CD8-positive, alpha-beta memory T cell (primary cell): ENCODE data around the gene PODN. TPM values are rescaled to one million over a fixed set of nuclear protein-coding genes. Genes with fewer than 3 reads are reported as not detected.

Experiments
- CTCF ChIA-PET: fragments of 350-600 bp; sonication (Branson Sonifier 250); formaldehyde crosslinking; loops from one replicate; lab custom pipeline; 2021; ENCODE audit warnings: antibody characterized with exemption; lab: Charles Lee
- POLR2A ChIA-PET: fragments of 350-600 bp; sonication (Branson Sonifier 250); formaldehyde crosslinking; loops from one replicate; lab custom pipeline; 2021; ENCODE audit warnings: antibody characterized with exemption; lab: Charles Lee
- DNase-seq, 5 donors: peaks; one replicate each; pipeline versions ENCODE4 v3.0.0 to v3.0.0-alpha.2; 2020 to 2022; ENCODE audit warnings: mixed read lengths in 1 of 5
- H3K27ac ChIP-seq: one replicate; pipeline ENCODE4 v1.7.0; 2013; ENCODE audit warnings: low read depth, mild to moderate bottlenecking, low read length, moderate library complexity
- H3K27me3 ChIP-seq: 2 replicates; pipeline ENCODE4 v1.7.0; 2013; ENCODE audit warnings: low read length, mild to moderate bottlenecking; ENCODE audit not compliant: insufficient read depth, poor library complexity, severe bottlenecking
- H3K36me3 ChIP-seq: 2 replicates; pipeline ENCODE4 v1.7.0; 2013; ENCODE audit warnings: mild to moderate bottlenecking, low read length, moderate library complexity; ENCODE audit not compliant: insufficient read depth
- H3K4me1 ChIP-seq: 2 replicates; pipeline ENCODE4 v1.7.0; 2013; ENCODE audit warnings: mild to moderate bottlenecking, low read length, moderate library complexity; ENCODE audit not compliant: insufficient read depth
- H3K4me3 ChIP-seq: 2 replicates; pipeline ENCODE4 v1.7.0; 2013; ENCODE audit warnings: mild to moderate bottlenecking, low read length
- H3K9me3 ChIP-seq: 2 replicates; pipeline ENCODE4 v1.7.0; 2013; ENCODE audit warnings: mild to moderate bottlenecking, low read length
- H3K27ac Mint-ChIP-seq, 8 donors: one replicate each; pipeline ENCODE4 v1.8.0; 2020 to 2021; ENCODE audit warnings: mixed read lengths in 8 of 8, mild to moderate bottlenecking in 6 of 8, inconsistent platforms in 3 of 8, moderate library complexity in 3 of 8
- H3K27me3 Mint-ChIP-seq, 2 donors: one replicate each; pipeline ENCODE4 v1.8.0; 2020 to 2021; ENCODE audit warnings: mixed read lengths in 2 of 2, mild to moderate bottlenecking in 1 of 2, moderate library complexity in 1 of 2
- H3K36me3 Mint-ChIP-seq, 3 donors: one replicate each; pipeline ENCODE4 v1.8.0; 2020 to 2021; ENCODE audit warnings: mixed read lengths in 3 of 3, inconsistent platforms in 1 of 3, mild to moderate bottlenecking in 1 of 3
- H3K4me1 Mint-ChIP-seq, 3 donors: one replicate each; pipeline ENCODE4 v1.8.0; 2020 to 2021; ENCODE audit warnings: mixed read lengths in 3 of 3, inconsistent platforms in 1 of 3, mild to moderate bottlenecking in 1 of 3
- H3K4me3 Mint-ChIP-seq, 7 donors: one replicate each; pipeline ENCODE4 v1.8.0; 2020 to 2021; ENCODE audit warnings: mixed read lengths in 7 of 7, mild to moderate bottlenecking in 6 of 7, moderate library complexity in 4 of 7, inconsistent platforms in 2 of 7
- H3K9me3 Mint-ChIP-seq, 5 donors: one replicate each; pipeline ENCODE4 v1.8.0; 2020 to 2022; ENCODE audit warnings: mixed read lengths in 5 of 5, mild to moderate bottlenecking in 3 of 5, moderate library complexity in 2 of 5, inconsistent platforms in 1 of 5
- polyA plus RNA-seq: library from polyadenylated mRNA; unstranded; fragments of 300-500 nt; fragmentation: Illumina TruSeq; gene quantifications from one replicate; pipeline ENCODE4 v1.2.3, GENCODE V29; 2021
- total RNA-seq, 2 experiments: library from RNA; stranded (reverse); gene quantifications; one replicate each; pipeline ENCODE4 v1.2.3, GENCODE V29; 2021

The PODN gene
- total and polyA plus RNA-seq, 3 experiments from 2014 or later = 0.53 TPM; not detected in 2

GRCh38 chr1:53083636-53084588, 21.9 kb downstream of the PODN start:
- POLR2A ChIA-PET = no interaction called here

DNA sequence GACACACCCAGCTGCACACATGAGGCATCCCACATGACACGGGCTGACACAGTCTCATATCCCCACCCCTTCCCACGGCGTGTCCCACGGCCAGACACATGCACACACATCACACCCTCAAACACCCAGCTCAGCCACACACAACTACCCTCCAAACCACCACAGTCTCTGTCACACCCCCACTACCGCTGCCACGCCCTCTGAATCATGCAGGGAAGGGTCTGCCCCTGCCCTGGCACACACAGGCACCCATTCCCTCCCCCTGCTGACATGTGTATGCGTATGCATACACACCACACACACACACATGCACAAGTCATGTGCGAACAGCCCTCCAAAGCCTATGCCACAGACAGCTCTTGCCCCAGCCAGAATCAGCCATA, 22.6 kb downstream of the PODN start:
- no peaks in the 10 kb centered on the region for H3K36me3 Mint-ChIP-seq
- Histone ChIP-seq H3K27me3 (no peaks in the 10 kb centered on the region), H3K36me3 (no peaks in the 10 kb centered on the region), H3K4me3 (no peak overlapping the region), H3K4me1 (no peaks in the 10 kb centered on the region), H3K9me3 (no peaks in the 10 kb centered on the region), H3K27ac (no peak overlapping the region)
- POLR2A ChIA-PET = no interaction called here
- H3K4me1 Mint-ChIP-seq = peaks cover 0 to 12% (median 11%) of the 10 kb centered on the region in 3 donors
- DNase-seq = peak in 1 of 5 donors; percentile 13
- CTCF ChIA-PET = no interaction called here
- peaks cover 0 to 4% of the 10 kb centered on the region in 2 donors for H3K27me3 Mint-ChIP-seq
- no peaks in the 10 kb centered on the region for H3K9me3 Mint-ChIP-seq
- H3K27ac Mint-ChIP-seq = peak overlapping the region in 4 of 8 donors; percentile 30 to 96 (median 57)
- peak overlapping the region in 1 of 7 donors; percentile 4 for H3K4me3 Mint-ChIP-seq

More at GRCh38 chr1:53083636-53084588, 21.9 kb downstream of the PODN start:
- DNase-seq = peak in 1 of 5 donors; percentile 34
- Mint-ChIP-seq H3K36me3 (no peaks in the 10 kb centered on the region), H3K4me3 (peak overlapping the region in 2 of 7 donors; percentile 4 to 13), H3K4me1 (peaks cover 0 to 12% (median 11%) of the 10 kb centered on the region in 3 donors), H3K9me3 (no peaks in the 10 kb centered on the region), H3K27ac (peak overlapping the region in 4 of 8 donors; percentile 43 to 94 (median 57)), H3K27me3 (peaks cover 0 to 4% of the 10 kb centered on the region in 2 donors)
- Histone ChIP-seq H3K4me1 (no peaks in the 10 kb centered on the region), H3K36me3 (no peaks in the 10 kb centered on the region), H3K9me3 (no peaks in the 10 kb centered on the region), H3K27me3 (no peaks in the 10 kb centered on the region), H3K27ac (no peak overlapping the region), H3K4me3 (no peak overlapping the region)
- CTCF ChIA-PET = no interaction called here

GRCh38 chr1:53085405-53085804, 23.4 kb downstream of the PODN start:
- ChIA-PET CTCF (no interaction called here), POLR2A (no interaction called here)
- no peaks in the 10 kb centered on the region for H3K9me3 Mint-ChIP-seq
- Histone ChIP-seq H3K36me3 (no peaks in the 10 kb centered on the region), H3K27me3 (no peaks in the 10 kb centered on the region), H3K4me1 (no peaks in the 10 kb centered on the region), H3K4me3 (no peak overlapping the region), H3K9me3 (no peaks in the 10 kb centered on the region), H3K27ac (no peak overlapping the region)
- H3K27ac Mint-ChIP-seq = no peak overlapping the region
- H3K27me3 Mint-ChIP-seq = peaks cover 0 to 4% of the 10 kb centered on the region in 2 donors
- no peaks in the 10 kb centered on the region for H3K36me3 Mint-ChIP-seq
- DNase-seq = no peak
- H3K4me1 Mint-ChIP-seq = peaks cover 0 to 12% (median 11%) of the 10 kb centered on the region in 3 donors
- H3K4me3 Mint-ChIP-seq = no peak overlapping the region

- peaks cover 0 to 12% (median 11%) of the 10 kb centered on the region in 3 donors for H3K4me1 Mint-ChIP-seq
- H3K4me3 ChIP-seq = no peak overlapping the region
- peaks cover 0 to 8% of the 10 kb centered on the region in 2 donors for H3K27me3 Mint-ChIP-seq
- H3K4me1 ChIP-seq = no peaks in the 10 kb centered on the region
- ChIA-PET CTCF (no interaction called here), POLR2A (no interaction called here)
- H3K27me3 ChIP-seq = no peaks in the 10 kb centered on the region
- DNase-seq = no peak
- H3K4me3 Mint-ChIP-seq = no peak overlapping the region
- no peaks in the 10 kb centered on the region for H3K36me3 ChIP-seq
- H3K9me3 ChIP-seq = no peaks in the 10 kb centered on the region
- H3K36me3 Mint-ChIP-seq = no peaks in the 10 kb centered on the region
- H3K27ac Mint-ChIP-seq = no peak overlapping the region
- H3K9me3 Mint-ChIP-seq = no peaks in the 10 kb centered on the region
- H3K27ac ChIP-seq = no peak overlapping the region
Measured at GRCh38 chr1:53086491-53087070, 24.6 kb downstream of the PODN start.

DNA sequence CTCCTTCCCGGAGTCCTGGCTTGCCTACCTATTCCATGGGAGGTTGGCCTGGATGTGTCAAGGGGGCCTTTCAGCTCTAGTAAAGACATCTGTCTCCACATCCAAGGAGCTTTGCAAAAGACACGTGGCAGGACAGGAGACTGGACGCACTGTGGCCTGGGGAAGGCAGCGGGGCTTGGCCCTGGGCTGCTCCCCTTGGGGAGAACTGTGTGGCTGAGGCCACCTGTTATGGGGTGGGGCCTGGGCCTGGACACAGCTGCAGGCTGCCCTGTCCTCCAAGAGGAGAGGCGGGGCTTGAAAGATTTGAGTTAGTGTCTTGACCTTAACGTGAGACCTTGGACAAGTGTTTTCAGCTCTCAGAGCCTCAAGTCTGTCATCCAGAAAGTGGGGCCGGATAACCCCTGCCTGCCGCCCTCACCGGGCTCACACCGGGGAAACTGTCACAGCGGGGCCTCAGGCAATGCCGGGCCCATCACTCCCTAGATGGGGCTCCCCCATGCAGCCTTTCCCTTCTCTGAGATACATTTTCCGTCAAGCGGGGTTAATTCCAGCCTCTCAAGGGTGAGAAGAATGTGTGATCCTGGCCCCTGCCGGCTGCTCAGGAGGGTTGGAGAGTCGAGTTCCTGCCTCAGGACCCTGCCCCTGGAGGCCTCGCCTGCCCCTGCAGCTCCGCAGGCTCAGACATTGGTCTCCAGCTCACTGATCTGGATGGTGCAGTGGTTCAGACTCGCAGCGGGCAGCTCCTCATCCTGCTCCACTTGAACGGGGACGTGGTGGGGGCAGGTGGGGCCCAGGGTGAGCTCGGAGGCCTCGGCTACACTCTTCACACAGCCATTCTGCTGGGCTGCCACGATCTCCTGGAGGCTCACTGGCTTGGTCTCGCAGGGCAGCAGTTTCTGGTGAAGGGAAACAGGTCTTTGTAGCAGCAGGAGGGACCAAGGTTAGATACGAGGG, 25.6 kb downstream of the PODN start:
- peaks cover 0 to 8% of the 10 kb centered on the region in 2 donors for H3K27me3 Mint-ChIP-seq
- no peaks in the 10 kb centered on the region for H3K36me3 ChIP-seq
- ChIA-PET POLR2A (no interaction called here), CTCF (interaction anchor here (1.0 kb wide), 1 partner anchor 10 kb away, joined by 4 read pairs; no protein-coding TSS in a partner anchor)
- H3K4me1 Mint-ChIP-seq = peaks cover 0 to 11% (median 10%) of the 10 kb centered on the region in 3 donors
- no peaks in the 10 kb centered on the region for H3K9me3 Mint-ChIP-seq
- H3K27ac ChIP-seq = no peak overlapping the region
- H3K4me3 ChIP-seq = no peak overlapping the region
- no peak for DNase-seq
- no peaks in the 10 kb centered on the region for H3K4me1 ChIP-seq
- H3K27ac Mint-ChIP-seq = peak overlapping the region in 1 of 8 donors; percentile 70
- no peaks in the 10 kb centered on the region for H3K9me3 ChIP-seq
- H3K4me3 Mint-ChIP-seq = no peak overlapping the region
- H3K36me3 Mint-ChIP-seq = no peaks in the 10 kb centered on the region
- no peaks in the 10 kb centered on the region for H3K27me3 ChIP-seq

- Mint-ChIP-seq H3K4me3 (no peak overlapping the region), H3K4me1 (peaks cover 0 to 6% (median 5%) of the 10 kb centered on the region in 3 donors), H3K27ac (peak overlapping the region in 1 of 8 donors; percentile 43), H3K9me3 (no peaks in the 10 kb centered on the region), H3K36me3 (no peaks in the 10 kb centered on the region), H3K27me3 (peaks cover 0 to 4% of the 10 kb centered on the region in 2 donors)
- Histone ChIP-seq H3K27me3 (no peaks in the 10 kb centered on the region), H3K4me3 (no peak overlapping the region), H3K9me3 (no peaks in the 10 kb centered on the region), H3K4me1 (no peaks in the 10 kb centered on the region), H3K36me3 (no peaks in the 10 kb centered on the region), H3K27ac (no peak overlapping the region)
- ChIA-PET POLR2A (no interaction called here), CTCF (interaction anchor here (1.0 to 1.2 kb wide), 2 partner anchors 11 to 36 kb away, joined by 3 to 4 read pairs; no protein-coding TSS in a partner anchor)
- no peak for DNase-seq
Measured at GRCh38 chr1:53088616-53089300, 26.7 kb downstream of the PODN start.
